ENCODE data around the gene TREH.

DNA sequence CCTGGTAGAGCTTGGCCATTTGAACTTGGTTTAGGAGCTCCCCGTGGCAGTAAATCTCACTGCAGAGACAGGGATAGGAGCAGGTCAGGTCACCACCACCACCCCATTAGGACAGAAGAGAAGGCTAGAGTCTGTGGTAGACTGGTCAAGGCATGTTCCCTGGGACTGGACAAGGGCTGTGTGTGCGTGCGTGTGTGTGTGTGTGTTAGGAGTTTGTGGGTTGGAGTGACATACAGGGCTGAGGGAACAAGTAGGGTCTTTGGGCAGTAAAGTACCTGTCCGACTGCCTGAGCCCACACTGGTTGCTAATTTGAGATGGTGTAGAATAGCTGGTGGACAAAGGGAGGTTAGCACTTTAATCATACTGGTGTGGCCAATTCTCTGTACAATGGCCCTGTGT is 16.1 kb downstream of the TREH start:
- TF ChIP-seq, protein P1, sequence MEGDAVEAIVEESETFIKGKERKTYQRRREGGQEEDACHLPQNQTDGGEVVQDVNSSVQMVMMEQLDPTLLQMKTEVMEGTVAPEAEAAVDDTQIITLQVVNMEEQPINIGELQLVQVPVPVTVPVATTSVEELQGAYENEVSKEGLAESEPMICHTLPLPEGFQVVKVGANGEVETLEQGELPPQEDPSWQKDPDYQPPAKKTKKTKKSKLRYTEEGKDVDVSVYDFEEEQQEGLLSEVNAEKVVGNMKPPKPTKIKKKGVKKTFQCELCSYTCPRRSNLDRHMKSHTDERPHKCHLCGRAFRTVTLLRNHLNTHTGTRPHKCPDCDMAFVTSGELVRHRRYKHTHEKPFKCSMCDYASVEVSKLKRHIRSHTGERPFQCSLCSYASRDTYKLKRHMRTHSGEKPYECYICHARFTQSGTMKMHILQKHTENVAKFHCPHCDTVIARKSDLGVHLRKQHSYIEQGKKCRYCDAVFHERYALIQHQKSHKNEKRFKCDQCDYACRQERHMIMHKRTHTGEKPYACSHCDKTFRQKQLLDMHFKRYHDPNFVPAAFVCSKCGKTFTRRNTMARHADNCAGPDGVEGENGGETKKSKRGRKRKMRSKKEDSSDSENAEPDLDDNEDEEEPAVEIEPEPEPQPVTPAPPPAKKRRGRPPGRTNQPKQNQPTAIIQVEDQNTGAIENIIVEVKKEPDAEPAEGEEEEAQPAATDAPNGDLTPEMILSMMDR (conservative IDR thresholded peaks at IDR 0.05), result no peak
- no peak for TF ChIP-seq ZFX (IDR thresholded peaks at IDR 0.05)

Measured in C4-2B (cell line).